GM12801 (cell line): ENCODE data around the gene NR6A1.

Source experiments
- CTCF ChIP-seq: IDR thresholded peaks from one replicate; pipeline ENCODE4 v1.5.1; 2011; ENCODE audit warnings: control low read depth; ENCODE audit not compliant: insufficient read length; ENCODE audit errors: extremely low read depth

Gene NR6A1

GRCh38 chr9:124760719-124761118 is 10.4 kb downstream of the NR6A1 start:
- TF ChIP-seq CTCF, result no peak

- TF ChIP-seq CTCF, result no peak
Observed at GRCh38 chr9:124759327-124759726, 11.8 kb downstream of the NR6A1 start.

- no peak for TF ChIP-seq CTCF
Observed at GRCh38 chr9:124758691-124759090, 12.4 kb downstream of the NR6A1 start.

GRCh38 chr9:124758061-124758460 is 13.1 kb downstream of the NR6A1 start:
- no peak for TF ChIP-seq CTCF

- TF ChIP-seq CTCF, result no peak
Observed at GRCh38 chr9:124757616-124758015, 13.5 kb downstream of the NR6A1 start.

GRCh38 chr9:124756011-124756410 is 15.1 kb downstream of the NR6A1 start:
- TF ChIP-seq CTCF, result no peak

- TF ChIP-seq CTCF, result no peak
Observed at GRCh38 chr9:124755061-124755460, 16.1 kb downstream of the NR6A1 start.

GRCh38 chr9:124754289-124754688 is 16.8 kb downstream of the NR6A1 start:
- TF ChIP-seq CTCF, result no peak
